Measurements from ENCODE around the gene URB1. TPM values are rescaled to one million over a fixed set of nuclear protein-coding genes. Genes with fewer than 3 reads are reported as not detected.

The URB1 gene
- total and polyA plus RNA-seq, 9 of the 15 experiments (the other 6 are each of a cell fraction or from before 2014, with no cell fraction given), result 0.97 to 53.6 (median 21.5) TPM

GRCh38 chr21:32306021-32306780, 86.6 kb downstream of the URB1 start:
- no peaks in the 10 kb centered on the region for H3K27me3 ChIP-seq (ENCODE audit: control insufficient read depth in 2 of 2, insufficient read depth in 2 of 2, low read length in 2 of 2)
- H3K9me3 ChIP-seq (replicated peaks; ENCODE audit: control insufficient read depth, insufficient read depth, low read depth, low read length), result no peaks in the 10 kb centered on the region; the same call in 1 of the 2 replicates
- CTCF ChIA-PET (ENCODE audit: low intra/inter-chr PET ratio), result no interaction called here
- FAIRE-seq, result no peak
- peak overlapping the region in 1 of 2 experiments; percentile 26; a peak in 1 of 4 replicates for H3K9ac ChIP-seq (ENCODE audit: insufficient read depth in 1 of 2, low read depth in 2 of 2, low read length in 2 of 2)
- H3K36me3 ChIP-seq (ENCODE audit: control insufficient read depth, insufficient read depth, low read length), result peaks cover 68% of the 10 kb centered on the region; the same call in 2 of the 3 replicates
- H4K20me1 ChIP-seq (replicated peaks; ENCODE audit: control insufficient read depth, insufficient read depth, low read length), result no peaks in the 10 kb centered on the region
- H3K4me1 ChIP-seq (replicated peaks in 1 of 2; ENCODE audit: control insufficient read depth in 2 of 2, insufficient read depth in 2 of 2, low read length in 2 of 2), result no peaks in the 10 kb centered on the region
- WGBS (ENCODE audit: insufficient coverage, low coverage, missing lambda C conversion rate), result 94% methylated on average over 22 of the region's 22 CpGs
- H3K27ac ChIP-seq (ENCODE audit: extremely low read depth, low read depth, low read length), result no peak overlapping the region
- ATAC-seq, result peak; percentile 82
- no peaks in the 10 kb centered on the region for H3K9me1 ChIP-seq (ENCODE audit: control insufficient read depth, insufficient read depth, low read length)
- POLR2A ChIA-PET, result interaction anchor here (1.3 kb wide), 1 partner anchor 11 kb away, joined by 4 read pairs; no protein-coding TSS in a partner anchor
- in situ Hi-C loops (cut with MboI), result no loop called here
- no peak overlapping the region for H3K4me3 ChIP-seq
- intact Hi-C loops (cut with micrococcal nuclease), result no loop called here
- H3K79me2 ChIP-seq (ENCODE audit: control insufficient read depth, insufficient read depth, low read length), result no peaks in the 10 kb centered on the region
- DNase-seq (ENCODE audit: extremely low read depth in 1 of 4, low spot score in 3 of 4), result peak in 2 of 4 experiments; percentile 37 to 46
- BruUV-seq (replicated peaks), result no TSS peak
- H2AFZ ChIP-seq (ENCODE audit: low read depth, low read length), result no peak overlapping the region
- no peak overlapping the region for H3K4me2 ChIP-seq (ENCODE audit: insufficient read depth, low read length)
- no peak for TF ChIP-seq MTF1 (CRISPR knock-in tag; IDR thresholded peaks at IDR 0.05; ENCODE audit: borderline replicate concordance)
- no peak for TF ChIP-seq ZNF655 (CRISPR knock-in tag; IDR thresholded peaks at IDR 0.05)
- no peak for TF ChIP-seq THRB (CRISPR knock-in tag; conservative IDR thresholded peaks at IDR 0.05)
- TF ChIP-seq CTCFL (IDR thresholded peaks at IDR 0.05; ENCODE audit: borderline replicate concordance, insufficient read depth, low read depth, low read length, poor library complexity, severe bottlenecking), result peak; percentile 14
- TF ChIP-seq, protein P1, sequence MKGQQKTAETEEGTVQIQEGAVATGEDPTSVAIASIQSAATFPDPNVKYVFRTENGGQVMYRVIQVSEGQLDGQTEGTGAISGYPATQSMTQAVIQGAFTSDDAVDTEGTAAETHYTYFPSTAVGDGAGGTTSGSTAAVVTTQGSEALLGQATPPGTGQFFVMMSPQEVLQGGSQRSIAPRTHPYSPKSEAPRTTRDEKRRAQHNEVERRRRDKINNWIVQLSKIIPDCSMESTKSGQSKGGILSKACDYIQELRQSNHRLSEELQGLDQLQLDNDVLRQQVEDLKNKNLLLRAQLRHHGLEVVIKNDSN (CRISPR knock-in tag; IDR thresholded peaks at IDR 0.05), result no peak
- no peak for TF ChIP-seq RFX5 (IDR thresholded peaks at IDR 0.05; ENCODE audit: low read depth, low read length)
- TF ChIP-seq ZNF740 (CRISPR knock-in tag; IDR thresholded peaks at IDR 0.05), result peak; percentile 69; the same call in 1 of the 2 replicates
- peak in 1 of 2 experiments; percentile 49; a peak in 1 of 4 replicates for TF ChIP-seq ZNF740 (tag; IDR thresholded peaks at IDR 0.05)
- TF ChIP-seq VEZF1 (CRISPR knock-in tag; IDR thresholded peaks at IDR 0.05), result no peak
